ENCODE results near the gene BCAS3. TPM values are rescaled to one million over a fixed set of nuclear protein-coding genes. Genes with fewer than 3 reads are reported as not detected.

BCAS3 gene
- total RNA-seq, 1 donor from 2014 or later: 44.8 TPM

DNA sequence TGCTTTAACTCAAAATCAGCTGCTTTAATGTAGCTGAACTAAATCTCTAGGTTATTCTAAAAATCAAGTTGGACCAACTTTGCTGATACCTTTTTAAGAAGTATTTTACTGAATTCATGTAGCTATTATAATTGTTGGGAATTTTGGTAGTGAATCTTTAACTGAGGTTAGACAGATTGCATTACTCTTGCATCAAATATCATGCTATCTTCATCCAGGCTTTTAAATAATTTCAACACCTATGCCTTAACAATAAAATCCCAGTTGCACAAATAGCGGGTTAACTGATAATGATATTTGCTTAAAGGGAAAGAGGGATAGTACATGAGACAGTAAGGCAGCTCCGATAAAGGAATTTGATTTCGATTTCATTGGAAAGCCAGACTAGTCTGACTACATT, 480.7 kb downstream of the BCAS3 start:
- no peaks in the 10 kb centered on the region for H3K27me3 Mint-ChIP-seq (ENCODE audit: unreplicated experiment)
- DNase-seq: no peak
- H3K4me3 Mint-ChIP-seq (ENCODE audit: unreplicated experiment): no peak overlapping the region
- H3K36me3 Mint-ChIP-seq (ENCODE audit: unreplicated experiment): no peaks in the 10 kb centered on the region
- TF ChIP-seq, protein P1, sequence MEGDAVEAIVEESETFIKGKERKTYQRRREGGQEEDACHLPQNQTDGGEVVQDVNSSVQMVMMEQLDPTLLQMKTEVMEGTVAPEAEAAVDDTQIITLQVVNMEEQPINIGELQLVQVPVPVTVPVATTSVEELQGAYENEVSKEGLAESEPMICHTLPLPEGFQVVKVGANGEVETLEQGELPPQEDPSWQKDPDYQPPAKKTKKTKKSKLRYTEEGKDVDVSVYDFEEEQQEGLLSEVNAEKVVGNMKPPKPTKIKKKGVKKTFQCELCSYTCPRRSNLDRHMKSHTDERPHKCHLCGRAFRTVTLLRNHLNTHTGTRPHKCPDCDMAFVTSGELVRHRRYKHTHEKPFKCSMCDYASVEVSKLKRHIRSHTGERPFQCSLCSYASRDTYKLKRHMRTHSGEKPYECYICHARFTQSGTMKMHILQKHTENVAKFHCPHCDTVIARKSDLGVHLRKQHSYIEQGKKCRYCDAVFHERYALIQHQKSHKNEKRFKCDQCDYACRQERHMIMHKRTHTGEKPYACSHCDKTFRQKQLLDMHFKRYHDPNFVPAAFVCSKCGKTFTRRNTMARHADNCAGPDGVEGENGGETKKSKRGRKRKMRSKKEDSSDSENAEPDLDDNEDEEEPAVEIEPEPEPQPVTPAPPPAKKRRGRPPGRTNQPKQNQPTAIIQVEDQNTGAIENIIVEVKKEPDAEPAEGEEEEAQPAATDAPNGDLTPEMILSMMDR (IDR thresholded peaks at IDR 0.05; ENCODE audit: partially characterized antibody, unreplicated experiment): no peak
- H3K9me3 Mint-ChIP-seq (ENCODE audit: unreplicated experiment): peaks cover 1% of the 10 kb centered on the region
- H3K4me1 Mint-ChIP-seq (ENCODE audit: low read depth, unreplicated experiment): peaks cover 46% of the 10 kb centered on the region
- no peak overlapping the region for H3K27ac Mint-ChIP-seq (ENCODE audit: unreplicated experiment)

DNA sequence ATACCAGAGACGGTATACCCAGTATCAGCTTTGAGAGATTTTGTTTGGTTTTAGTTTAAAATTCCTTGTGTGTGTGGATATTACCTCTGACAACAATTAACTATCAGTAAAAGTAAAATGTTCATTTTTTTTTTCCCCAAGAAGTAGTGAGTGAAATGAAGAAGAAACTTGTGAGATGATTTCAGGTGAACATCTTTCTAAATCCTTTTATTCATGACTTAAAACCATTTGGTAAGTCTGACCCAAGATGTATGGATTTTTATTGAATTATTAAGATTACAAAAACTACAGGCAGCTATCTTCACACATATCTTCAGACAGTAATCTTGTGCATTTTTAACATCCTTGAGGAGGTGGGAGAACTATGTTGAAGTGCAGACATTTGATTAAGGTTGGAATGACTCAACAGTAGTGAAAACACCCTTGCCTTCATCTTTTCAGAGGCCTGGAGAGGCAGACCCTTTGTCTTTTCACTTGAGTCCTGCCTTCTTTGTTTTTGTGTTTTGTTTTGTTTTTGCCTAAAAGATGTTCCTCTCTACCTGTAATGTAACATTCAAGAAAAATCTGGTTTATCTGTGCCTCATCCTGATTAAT, 481.7 kb downstream of the BCAS3 start:
- Mint-ChIP-seq H3K9me3 (ENCODE audit: unreplicated experiment) (no peaks in the 10 kb centered on the region), H3K27me3 (ENCODE audit: unreplicated experiment) (no peaks in the 10 kb centered on the region), H3K4me1 (ENCODE audit: low read depth, unreplicated experiment) (peaks cover 46% of the 10 kb centered on the region), H3K36me3 (ENCODE audit: unreplicated experiment) (peaks cover 2% of the 10 kb centered on the region), H3K27ac (ENCODE audit: unreplicated experiment) (no peak overlapping the region), H3K4me3 (ENCODE audit: unreplicated experiment) (no peak overlapping the region)
- no peak for DNase-seq
- TF ChIP-seq, protein P1 (IDR thresholded peaks at IDR 0.05; ENCODE audit: partially characterized antibody, unreplicated experiment): no peak

DNA sequence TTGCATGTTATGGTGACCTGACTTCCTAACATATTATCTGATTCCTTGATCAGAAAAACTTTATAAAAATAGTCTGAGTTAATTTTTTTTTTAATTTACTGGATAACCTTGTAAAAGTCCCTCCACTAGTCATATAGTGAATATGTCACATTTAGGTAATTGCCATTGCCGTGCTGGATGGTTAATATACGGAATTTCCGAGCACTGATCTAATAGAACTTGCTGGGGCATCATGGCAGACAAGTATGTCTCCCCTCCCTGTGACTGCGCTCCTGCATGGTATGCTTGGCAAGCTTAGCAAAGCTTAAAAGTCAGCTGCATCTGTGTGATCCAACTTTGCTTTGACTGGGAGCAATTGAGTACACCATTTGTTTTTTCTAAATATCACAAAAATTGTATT, 482.6 kb downstream of the BCAS3 start:
- H3K9me3 Mint-ChIP-seq (ENCODE audit: unreplicated experiment): no peaks in the 10 kb centered on the region

DNA sequence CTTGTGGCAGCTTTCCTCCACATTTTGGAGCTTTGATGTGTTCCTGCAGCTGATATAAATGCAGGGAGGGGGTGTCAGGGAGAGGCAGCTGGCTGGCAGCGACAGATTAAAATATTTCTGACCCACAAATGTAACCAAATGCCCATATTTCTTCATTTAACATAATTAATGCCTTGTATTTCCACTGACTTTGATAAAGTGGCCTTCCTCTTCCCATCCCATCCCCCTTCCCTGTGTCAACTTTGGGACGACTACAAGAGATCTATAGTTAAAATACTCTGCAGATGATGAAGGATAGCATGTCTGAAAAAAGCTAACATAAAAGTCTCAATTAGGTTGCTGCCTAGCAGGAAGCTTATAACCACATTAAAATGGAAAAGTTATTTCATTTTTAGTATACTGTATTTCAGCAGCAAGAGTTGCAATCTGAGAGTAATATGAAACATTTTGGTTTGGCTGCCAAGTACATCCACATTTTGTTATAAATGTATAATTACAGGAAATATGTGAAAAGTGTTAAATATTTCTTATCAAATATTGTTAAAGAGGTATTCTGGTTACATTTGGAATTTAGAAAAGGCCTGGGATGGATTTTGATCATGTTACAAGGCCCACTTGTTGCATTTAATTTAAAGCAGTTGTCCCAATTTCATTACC, 483.3 kb downstream of the BCAS3 start:
- TF ChIP-seq, protein P1 (IDR thresholded peaks at IDR 0.05; ENCODE audit: partially characterized antibody, unreplicated experiment): no peak
- H3K27ac Mint-ChIP-seq (ENCODE audit: unreplicated experiment): no peak overlapping the region
- no peak for DNase-seq
- peaks cover 35% of the 10 kb centered on the region for H3K4me1 Mint-ChIP-seq (ENCODE audit: low read depth, unreplicated experiment)
- no peak overlapping the region for H3K4me3 Mint-ChIP-seq (ENCODE audit: unreplicated experiment)
- H3K9me3 Mint-ChIP-seq (ENCODE audit: unreplicated experiment): no peaks in the 10 kb centered on the region
- peaks cover 7% of the 10 kb centered on the region for H3K36me3 Mint-ChIP-seq (ENCODE audit: unreplicated experiment)
- H3K27me3 Mint-ChIP-seq (ENCODE audit: unreplicated experiment): no peaks in the 10 kb centered on the region

More for the DNA sequence above, 482.6 kb downstream of the BCAS3 start:
- no peak for DNase-seq
- peaks cover 7% of the 10 kb centered on the region for H3K36me3 Mint-ChIP-seq (ENCODE audit: unreplicated experiment)
- no peak overlapping the region for H3K4me3 Mint-ChIP-seq (ENCODE audit: unreplicated experiment)
- no peak overlapping the region for H3K27ac Mint-ChIP-seq (ENCODE audit: unreplicated experiment)
- H3K27me3 Mint-ChIP-seq (ENCODE audit: unreplicated experiment): no peaks in the 10 kb centered on the region
- TF ChIP-seq, protein P1 (IDR thresholded peaks at IDR 0.05; ENCODE audit: partially characterized antibody, unreplicated experiment): no peak
- H3K4me1 Mint-ChIP-seq (ENCODE audit: low read depth, unreplicated experiment): peaks cover 42% of the 10 kb centered on the region

DNA sequence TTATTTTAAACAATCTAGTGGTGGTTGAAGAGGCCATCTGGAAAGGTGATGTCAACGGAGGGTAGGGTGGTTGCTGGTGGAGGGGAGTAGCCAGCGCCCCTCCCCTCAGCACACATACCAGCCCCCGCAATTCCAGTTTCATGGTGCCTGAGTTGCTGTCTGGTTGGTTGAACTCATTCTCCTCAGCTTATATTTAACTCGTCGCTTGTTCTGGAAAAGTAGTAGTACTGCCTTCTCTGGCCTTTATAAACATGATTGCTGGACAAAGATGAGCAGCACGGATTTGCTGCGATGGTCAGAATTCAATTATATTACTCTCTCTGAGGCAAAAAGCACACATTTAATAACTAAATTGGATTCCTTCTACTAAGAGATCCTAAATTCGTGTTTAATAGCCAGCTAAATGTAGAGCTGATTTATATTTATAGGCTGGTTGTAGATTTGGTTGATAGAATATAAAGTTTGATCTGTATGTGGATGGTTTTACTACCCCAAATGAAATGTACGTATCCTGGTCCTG, 484.0 kb downstream of the BCAS3 start:
- Mint-ChIP-seq H3K9me3 (ENCODE audit: unreplicated experiment) (no peaks in the 10 kb centered on the region), H3K4me1 (ENCODE audit: low read depth, unreplicated experiment) (peaks cover 32% of the 10 kb centered on the region), H3K4me3 (ENCODE audit: unreplicated experiment) (no peak overlapping the region), H3K27ac (ENCODE audit: unreplicated experiment) (peak overlapping the region; percentile 39), H3K27me3 (ENCODE audit: unreplicated experiment) (no peaks in the 10 kb centered on the region), H3K36me3 (ENCODE audit: unreplicated experiment) (peaks cover 7% of the 10 kb centered on the region)
- no peak for DNase-seq
- TF ChIP-seq, protein P1 (IDR thresholded peaks at IDR 0.05; ENCODE audit: partially characterized antibody, unreplicated experiment): no peak

Data from glutamatergic neuron (in vitro differentiated cells).